PC-9 (cell line): ENCODE measurements around the gene SLPI.

Experiments
- CTCF ChIP-seq: fragments of 200-600 bp; sonication (generic); conservative IDR thresholded peaks from 2 replicates; pipeline ENCODE4 v1.6.1; 2017; ENCODE audit warnings: mixed run types, antibody characterized with exemption, mild to moderate bottlenecking, moderate library complexity
- EZH2 ChIP-seq: fragments of 200-600 bp; sonication (generic); IDR thresholded peaks from 2 replicates; pipeline ENCODE4 v1.8.0; 2017; ENCODE audit warnings: antibody characterized with exemption, low read depth

GRCh38 chr20:45297786-45298497 lies 43.6 kb upstream of the SLPI start:
- TF ChIP-seq CTCF (no peak), EZH2 (no peak)
